ENCODE data around the gene COL4A6. TPM values are rescaled to one million over a fixed set of nuclear protein-coding genes. Genes with fewer than 3 reads are reported as not detected.

The COL4A6 gene
- total RNA-seq = 3.7 and 4.6 TPM in 2 replicates

GRCh38 chrX:108438110-108438623 is at the start of gene COL4A6:
COL4A6 (minus strand) TSS chrX:108438422; CDS start chrX:108438196, 226 bp downstream.

GRCh38 chrX:108439426-108439942 is 1.3 kb upstream of the COL4A6 start, which contains the start of gene COL4A5:
COL4A5 (plus strand) TSS chrX:108439838; CDS start chrX:108440126, 288 bp downstream.

Other genes starting within 250 kb of the COL4A6 start
- 41.4 and 56.9 TPM in 2 replicates for gene COL4A5, start 1.4 kb upstream of the COL4A6 start, total RNA-seq

All from regular cardiac myocyte (primary cell).